Astrocyte (in vitro differentiated cells and primary cell): ENCODE measurements around the gene PI16. TPM values are rescaled to one million over a fixed set of nuclear protein-coding genes. Genes with fewer than 3 reads are reported as not detected.

Experiments used
- DNase-seq: peaks from one replicate; pipeline ENCODE4 v3.0.0-alpha.2; 2010; ENCODE audit warnings: low read depth
- FAIRE-seq: peaks from 2 replicates; lab custom pipeline; 2011; peaks lifted over from hg19 to GRCh38; lab: Jason Lieb, UNC
- H2AFZ ChIP-seq: 2 replicates; pipeline ENCODE4 v1.6.0; 2012; ENCODE audit warnings: low read depth, low read length, inconsistent platforms
- H3K27ac ChIP-seq: 2 replicates; pipeline ENCODE4 v1.5.1; 2011; ENCODE audit warnings: low read depth, low read length, inconsistent platforms
- H3K27me3 ChIP-seq: 2 replicates; pipeline ENCODE4 v1.6.0; 2011; ENCODE audit warnings: low read length, inconsistent platforms; ENCODE audit not compliant: insufficient read depth
- H3K36me3 ChIP-seq: 2 replicates; pipeline ENCODE4 v1.5.1; 2011; ENCODE audit warnings: low read length, inconsistent platforms; ENCODE audit not compliant: insufficient read depth
- H3K4me1 ChIP-seq: 2 replicates; pipeline ENCODE4 v1.5.1; 2011; ENCODE audit warnings: low read length, inconsistent platforms; ENCODE audit not compliant: insufficient read depth
- H3K4me2 ChIP-seq: 2 replicates; pipeline ENCODE4 v1.6.0; 2012; ENCODE audit warnings: low read length, inconsistent platforms
- H3K4me3 ChIP-seq: 2 replicates; pipeline ENCODE4 v1.5.1; 2011; ENCODE audit warnings: low read depth, mild to moderate bottlenecking, low read length, inconsistent platforms; ENCODE audit not compliant: insufficient read depth
- H3K79me2 ChIP-seq: 2 replicates; pipeline ENCODE4 v1.6.0; 2012; ENCODE audit warnings: mild to moderate bottlenecking, low read length, inconsistent platforms; ENCODE audit not compliant: insufficient read depth
- H3K9ac ChIP-seq: 2 replicates; pipeline ENCODE4 v1.6.0; 2012; ENCODE audit warnings: mild to moderate bottlenecking, low read length, inconsistent platforms
- H3K9me3 ChIP-seq: 2 replicates; pipeline ENCODE4 v1.5.1; 2012; ENCODE audit warnings: low read depth, mild to moderate bottlenecking, low read length, inconsistent platforms; ENCODE audit not compliant: insufficient read depth
- H4K20me1 ChIP-seq: 2 replicates; pipeline ENCODE4 v1.6.0; 2012; ENCODE audit warnings: low read length, inconsistent platforms; ENCODE audit not compliant: insufficient read depth
- H3K27ac Mint-ChIP-seq: one replicate; pipeline ENCODE4 v1.8.0; 2021; ENCODE audit warnings: mild to moderate bottlenecking, mixed read lengths; ENCODE audit not compliant: unreplicated experiment
- H3K27me3 Mint-ChIP-seq: one replicate; pipeline ENCODE4 v1.8.0; 2021; ENCODE audit warnings: low read depth, mixed read lengths; ENCODE audit not compliant: unreplicated experiment
- H3K36me3 Mint-ChIP-seq: one replicate; pipeline ENCODE4 v1.8.0; 2021; ENCODE audit warnings: low read depth, mixed read lengths; ENCODE audit not compliant: unreplicated experiment
- H3K4me1 Mint-ChIP-seq: one replicate; pipeline ENCODE4 v1.8.0; 2021; ENCODE audit warnings: low read depth, mixed read lengths; ENCODE audit not compliant: unreplicated experiment
- H3K4me3 Mint-ChIP-seq: one replicate; pipeline ENCODE4 v1.8.0; 2021; ENCODE audit warnings: mild to moderate bottlenecking, moderate library complexity, mixed read lengths; ENCODE audit not compliant: unreplicated experiment
- H3K9me3 Mint-ChIP-seq: one replicate; pipeline ENCODE4 v1.8.0; 2021; ENCODE audit warnings: mild to moderate bottlenecking, mixed read lengths; ENCODE audit not compliant: unreplicated experiment
- CTCF ChIP-seq: IDR thresholded peaks from 2 replicates; pipeline ENCODE4 v1.5.1; 2011; ENCODE audit warnings: low read depth, mild to moderate bottlenecking, inconsistent platforms, low read length, moderate library complexity; ENCODE audit not compliant: insufficient read depth
- EZH2 ChIP-seq: IDR thresholded peaks from 2 replicates; pipeline ENCODE4 v1.6.1; 2012; ENCODE audit warnings: mild to moderate bottlenecking, low read length, inconsistent platforms; ENCODE audit not compliant: insufficient read depth
- total RNA-seq: library from RNA; stranded (reverse); gene quantifications from 2 replicates; pipeline ENCODE4 v1.2.1, GENCODE V29; 2021

PI16 gene
- total RNA-seq, 1 donor from 2014 or later = not detected

DNA sequence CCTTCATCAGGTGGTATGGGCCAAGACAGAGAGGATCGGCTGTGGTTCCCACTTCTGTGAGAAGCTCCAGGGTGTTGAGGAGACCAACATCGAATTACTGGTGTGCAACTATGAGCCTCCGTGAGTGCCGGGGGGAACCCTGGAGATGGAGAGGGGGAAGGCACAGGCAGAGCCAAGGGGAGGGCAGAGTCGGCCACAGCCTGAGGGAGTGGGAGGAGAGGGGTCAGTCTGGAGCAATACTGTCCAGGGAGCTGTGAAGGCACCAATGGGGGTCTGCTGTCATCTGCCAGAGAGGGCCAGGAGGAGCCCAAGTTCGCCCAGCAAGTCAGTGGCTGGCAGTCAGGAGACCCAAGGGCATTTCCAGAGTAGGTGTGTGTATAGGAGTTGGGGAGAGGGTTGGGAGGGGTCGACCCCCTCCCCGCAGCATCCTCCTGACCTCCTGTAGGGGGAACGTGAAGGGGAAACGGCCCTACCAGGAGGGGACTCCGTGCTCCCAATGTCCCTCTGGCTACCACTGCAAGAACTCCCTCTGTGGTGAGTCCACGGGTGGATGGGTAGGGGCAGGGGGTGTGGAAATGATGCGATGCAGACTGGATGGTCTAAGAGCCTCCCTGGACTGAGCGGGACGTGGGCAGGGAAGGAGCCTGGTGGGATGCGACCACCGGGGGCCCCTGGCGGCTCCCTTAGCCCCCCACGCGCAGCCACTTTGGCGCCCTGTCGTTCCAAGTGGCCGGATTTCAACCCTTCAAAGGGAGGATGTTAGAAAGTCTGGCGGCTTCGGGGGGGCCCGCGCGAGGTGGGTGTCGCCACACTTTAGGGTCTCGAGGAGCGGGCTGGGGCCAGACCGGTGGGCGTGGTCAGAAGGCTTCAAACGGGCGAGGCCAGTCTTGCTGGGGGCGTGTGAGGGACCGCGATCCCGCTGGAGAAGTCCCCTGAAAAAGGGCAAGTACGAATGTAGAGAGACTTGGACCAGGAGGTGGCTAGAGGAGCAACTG is 7.2 kb downstream of the PI16 start:
- Histone ChIP-seq H3K4me1 (peaks cover 11% of the 10 kb centered on the region), H3K79me2 (no peaks in the 10 kb centered on the region), H3K4me2 (no peak overlapping the region), H3K9me3 (no peaks in the 10 kb centered on the region), H3K9ac (no peak overlapping the region), H3K4me3 (no peak overlapping the region), H4K20me1 (no peaks in the 10 kb centered on the region), H3K36me3 (no peaks in the 10 kb centered on the region), H3K27me3 (no peaks in the 10 kb centered on the region), H2AFZ (no peak overlapping the region), H3K27ac (no peak overlapping the region)
- no peaks in the 10 kb centered on the region for H3K9me3 Mint-ChIP-seq
- H3K27me3 Mint-ChIP-seq = peaks cover 9% of the 10 kb centered on the region
- no peak for FAIRE-seq
- no peak for DNase-seq
- peaks cover 6% of the 10 kb centered on the region for H3K4me1 Mint-ChIP-seq
- no peak overlapping the region for H3K4me3 Mint-ChIP-seq
- H3K27ac Mint-ChIP-seq = peak overlapping the region; percentile 62
- peaks cover 3% of the 10 kb centered on the region for H3K36me3 Mint-ChIP-seq
- no peak for TF ChIP-seq CTCF
- no peak for TF ChIP-seq EZH2

GRCh38 chr6:36962874-36963273 is 8.3 kb downstream of the PI16 start:
- no peak overlapping the region for H2AFZ ChIP-seq
- Mint-ChIP-seq H3K4me3 (no peak overlapping the region), H3K4me1 (peaks cover 6% of the 10 kb centered on the region), H3K36me3 (peaks cover 6% of the 10 kb centered on the region), H3K27ac (peak overlapping the region; percentile 26), H3K27me3 (peaks cover 2% of the 10 kb centered on the region), H3K9me3 (no peaks in the 10 kb centered on the region)
- no peak for TF ChIP-seq EZH2
- TF ChIP-seq CTCF = no peak
- FAIRE-seq (no peak), DNase-seq (no peak)
- H3K36me3 ChIP-seq = peaks cover 9% of the 10 kb centered on the region
- H4K20me1 ChIP-seq = no peaks in the 10 kb centered on the region
- H3K4me3 ChIP-seq = no peak overlapping the region
- no peak overlapping the region for H3K27ac ChIP-seq
- no peak overlapping the region for H3K4me2 ChIP-seq
- peaks cover 11% of the 10 kb centered on the region for H3K4me1 ChIP-seq
- H3K79me2 ChIP-seq = no peaks in the 10 kb centered on the region
- H3K9me3 ChIP-seq = no peaks in the 10 kb centered on the region
- no peak overlapping the region for H3K9ac ChIP-seq
- H3K27me3 ChIP-seq = no peaks in the 10 kb centered on the region
